ENCODE results near the gene MKI67.
A peak's percentile ranks its signal among the peaks of the same experiment; 100 is the strongest.

The MKI67 gene

GRCh38 chr10:128047991-128048818 is 78.0 kb downstream of the MKI67 start:
- DNase-seq, result no peak

- peak; percentile 78 for DNase-seq
Observed at GRCh38 chr10:128047351-128047750, 78.9 kb downstream of the MKI67 start.

GRCh38 chr10:128046953-128047290 is 79.3 kb downstream of the MKI67 start:
- no peak for DNase-seq

Data from activated T-cell treated with anti-CD3 and anti-CD28 coated beads, Interleukin-2, amount 50 U/mL, for 1 hour (primary cell).